IPS DF 4.7 (cell line): Measurements from ENCODE around the gene STAT3.
"Not testable (repeated sequence)": the region's sequence is repeated elsewhere in the genome, so short reads cannot be mapped to it uniquely, and the experiment has no call there.

ENCODE experiments used
- DNase-seq: peaks from one replicate; pipeline ENCODE4 v3.0.0-alpha.2; 2013; ENCODE audit warnings: low spot score; ENCODE audit errors: extremely low read depth

Gene STAT3

DNA sequence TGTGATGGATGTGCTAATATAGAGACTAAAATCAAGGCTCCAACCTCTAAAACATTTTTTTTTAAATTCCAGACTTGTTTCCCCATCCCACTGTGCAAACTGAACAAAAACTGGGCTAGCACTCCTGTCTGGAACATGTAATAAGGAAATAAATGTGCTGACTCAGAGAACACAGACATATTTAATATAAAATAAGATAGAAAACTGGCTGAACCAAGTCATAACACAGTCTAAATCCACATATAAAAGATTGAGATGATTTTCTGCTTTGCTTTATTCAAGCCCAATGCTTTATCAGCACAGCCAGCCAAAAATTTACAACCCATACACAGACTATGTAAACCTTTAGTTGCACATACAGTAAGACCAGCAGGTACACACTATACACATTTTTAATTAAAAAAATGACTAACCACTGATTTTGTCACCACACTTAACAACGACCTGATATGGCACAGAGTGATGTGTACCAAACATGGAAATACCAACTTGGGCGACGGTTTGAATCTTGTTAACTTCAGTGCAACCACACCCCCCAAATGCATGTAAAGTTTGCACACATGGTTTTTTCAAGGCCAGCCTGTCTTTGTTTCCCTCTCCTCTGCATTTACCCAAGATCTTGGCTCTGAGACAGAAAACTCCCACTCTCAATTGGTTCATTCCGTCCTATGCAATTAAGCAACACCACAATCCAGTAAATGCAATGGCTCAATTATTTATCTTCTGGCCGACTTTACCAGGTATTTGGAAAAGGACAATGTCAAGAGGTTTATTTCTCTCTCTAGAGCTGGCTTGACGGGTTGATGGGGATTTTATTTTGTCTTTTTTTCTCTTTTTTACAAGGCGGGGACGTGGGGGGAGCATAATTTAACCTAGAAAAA is 1.2 kb downstream of the STAT3 start:
- DNase-seq, result no peak

DNA sequence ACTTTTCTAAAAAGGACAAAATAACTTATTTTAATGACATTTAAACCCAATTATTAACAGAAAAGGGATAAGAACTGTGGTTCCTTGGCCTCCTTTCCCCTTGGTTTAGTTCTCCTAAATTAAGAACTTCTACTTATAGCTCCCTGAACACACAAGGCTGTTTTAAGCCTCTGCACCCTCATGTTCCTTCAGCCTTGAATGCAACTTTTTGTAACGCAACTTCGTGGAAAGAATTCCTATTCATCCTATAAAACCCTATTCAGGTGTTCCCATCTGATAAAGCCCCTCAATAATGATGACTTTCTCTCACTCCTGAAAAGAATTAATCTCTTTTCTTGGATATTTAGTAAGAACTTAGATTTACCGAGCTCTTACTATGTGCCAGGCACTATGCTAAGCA is 6.3 kb downstream of the STAT3 start:
- no peak for DNase-seq

DNA sequence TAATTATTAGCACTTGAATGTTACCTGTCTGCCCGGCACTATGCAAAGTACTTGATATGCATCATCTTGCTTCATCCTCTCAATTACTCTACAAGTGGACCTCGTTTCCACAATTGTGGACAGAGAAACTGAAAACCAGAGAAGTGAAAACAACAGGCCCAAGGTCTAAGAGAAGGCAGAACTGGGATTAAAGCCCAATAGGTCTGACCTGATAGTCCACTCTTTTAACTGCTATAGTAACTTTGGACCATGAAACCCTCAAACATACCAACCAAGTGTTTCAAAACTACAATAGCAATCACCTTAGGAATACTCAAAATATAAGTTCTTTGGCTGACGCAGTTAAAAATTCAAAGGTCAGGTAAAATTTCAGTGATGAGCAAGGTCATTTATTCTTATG is 7.3 kb downstream of the STAT3 start:
- no peak for DNase-seq

DNA sequence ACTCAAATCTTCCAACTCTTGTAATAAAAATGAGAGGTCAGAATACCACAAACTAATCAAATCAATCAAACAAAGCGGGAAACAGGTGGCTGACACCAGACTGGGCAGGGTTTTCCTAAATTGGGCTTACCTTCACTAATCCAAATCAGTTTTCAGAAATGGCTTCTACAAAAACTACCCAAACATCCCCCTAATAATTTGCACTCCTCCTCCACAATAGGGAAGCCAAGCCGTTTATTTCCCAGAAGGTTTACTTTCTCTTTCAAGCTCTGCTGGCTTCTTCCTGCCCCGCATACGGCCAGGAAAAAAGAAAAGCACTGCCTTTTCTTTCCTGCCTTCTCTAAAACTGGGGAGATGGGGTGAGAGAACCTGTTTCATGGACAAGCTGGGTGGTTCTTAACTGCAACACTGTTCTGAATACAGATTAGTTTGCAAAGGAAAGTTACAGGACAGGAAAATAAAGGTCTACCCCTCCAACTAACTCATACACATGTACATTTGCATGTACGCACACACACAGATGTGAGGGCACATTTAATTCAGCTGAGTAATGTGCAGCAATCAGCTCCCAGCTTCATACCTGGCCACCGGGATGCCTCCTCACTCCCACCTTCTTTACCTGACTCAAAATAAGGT is 9.2 kb downstream of the STAT3 start:
- no peak for DNase-seq

DNA sequence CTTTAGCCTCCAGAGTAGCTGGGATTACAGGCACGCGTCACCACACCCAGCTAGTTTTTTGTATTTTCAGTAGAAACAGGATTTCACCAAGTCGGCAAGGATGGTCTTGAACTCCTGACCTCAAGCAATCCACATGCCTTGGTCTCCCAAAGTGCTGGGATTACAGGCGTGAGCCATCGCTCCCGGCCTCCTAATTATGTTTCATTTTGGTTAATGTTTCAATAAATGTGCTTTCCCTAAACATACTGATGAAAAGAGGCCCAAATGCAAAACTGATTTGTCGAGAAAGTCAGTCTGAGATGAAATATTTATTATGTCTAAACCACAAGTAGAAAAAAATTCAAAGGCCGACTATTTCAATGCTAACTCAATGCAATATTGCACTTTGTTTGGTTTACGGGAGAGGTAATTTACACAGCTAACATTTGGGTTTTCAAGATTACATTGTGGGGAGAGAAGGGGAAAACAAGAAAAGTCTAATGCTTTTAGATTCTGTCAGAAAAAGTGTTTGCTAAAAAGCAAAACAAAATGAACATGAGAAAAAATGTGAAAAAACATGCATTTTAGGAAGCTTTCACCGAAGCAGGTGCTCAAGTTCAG is 9.8 kb downstream of the STAT3 start:
- DNase-seq, result no peak

DNA sequence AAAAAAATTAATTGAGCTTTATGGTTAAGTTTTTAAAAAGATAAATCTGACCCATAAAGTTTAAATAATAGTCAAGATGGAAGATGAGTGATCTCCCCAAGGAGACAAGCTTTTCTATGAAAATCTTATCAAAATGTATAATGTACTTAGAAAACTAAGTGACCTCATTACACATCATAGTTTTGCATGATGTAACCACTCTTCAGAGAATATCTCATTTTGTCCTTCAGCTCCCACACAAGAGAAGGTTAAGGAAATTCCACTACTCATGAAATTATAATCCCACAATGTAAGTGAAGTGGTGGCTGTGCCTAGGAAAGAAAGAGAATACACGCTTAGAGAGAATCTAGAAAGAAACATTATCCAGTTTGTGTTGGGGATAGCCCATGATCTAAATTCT is 14.3 kb downstream of the STAT3 start:
- no peak for DNase-seq

DNA sequence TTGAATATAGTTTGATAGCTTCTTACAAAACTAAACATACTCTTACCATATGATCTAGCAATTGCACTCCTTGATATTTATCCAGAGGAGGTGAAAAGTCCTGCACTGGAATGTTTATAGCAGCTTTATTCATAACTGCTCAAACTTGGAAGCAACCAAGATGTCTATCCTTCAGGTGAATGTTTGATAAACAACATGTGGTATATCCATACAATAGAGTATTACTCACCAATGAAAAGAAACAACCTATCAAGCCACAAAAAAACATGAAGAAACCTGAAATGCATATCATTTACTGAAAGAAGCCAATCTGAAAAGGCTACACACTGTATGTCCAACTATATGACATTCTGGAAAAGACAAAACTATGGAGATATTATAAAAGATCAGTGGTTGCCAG is 16.1 kb downstream of the STAT3 start:
- no peak for DNase-seq

DNA sequence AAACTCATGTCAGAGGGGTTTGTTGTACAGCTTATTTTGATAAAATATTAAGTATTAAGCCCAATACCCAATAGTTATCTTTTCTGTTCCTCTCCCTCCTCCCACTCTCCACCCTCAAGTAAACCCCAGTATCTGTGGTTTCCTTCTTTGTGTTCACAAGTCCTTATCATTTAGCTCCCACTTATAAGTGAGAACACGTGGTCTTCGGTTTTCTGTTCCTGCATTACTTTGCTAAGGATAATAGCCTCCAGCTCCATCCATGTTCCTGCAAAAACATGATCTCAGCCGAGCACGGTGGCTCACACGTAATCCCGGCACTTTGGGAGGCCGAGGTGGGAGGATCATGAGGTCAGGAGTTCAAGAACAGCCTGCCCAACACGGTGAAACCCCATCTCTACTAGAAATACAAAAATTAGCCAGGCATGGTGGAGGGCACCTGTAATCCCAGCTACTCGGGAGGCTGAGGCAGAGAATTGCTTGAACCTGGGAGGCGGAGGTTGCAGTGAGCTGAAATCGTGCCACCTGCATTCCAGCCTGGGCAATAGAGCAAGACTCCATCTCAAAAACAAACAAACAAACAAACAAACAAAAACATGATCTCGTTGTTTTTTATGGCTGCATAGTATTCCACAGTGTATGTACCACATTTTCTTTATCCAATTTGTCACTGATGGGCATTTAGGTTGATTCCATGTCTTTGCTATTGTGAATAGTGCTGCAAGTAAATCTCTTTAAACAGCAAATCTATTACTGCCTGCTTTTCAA is 19.3 kb downstream of the STAT3 start:
- DNase-seq, result not testable (repeated sequence)

DNA sequence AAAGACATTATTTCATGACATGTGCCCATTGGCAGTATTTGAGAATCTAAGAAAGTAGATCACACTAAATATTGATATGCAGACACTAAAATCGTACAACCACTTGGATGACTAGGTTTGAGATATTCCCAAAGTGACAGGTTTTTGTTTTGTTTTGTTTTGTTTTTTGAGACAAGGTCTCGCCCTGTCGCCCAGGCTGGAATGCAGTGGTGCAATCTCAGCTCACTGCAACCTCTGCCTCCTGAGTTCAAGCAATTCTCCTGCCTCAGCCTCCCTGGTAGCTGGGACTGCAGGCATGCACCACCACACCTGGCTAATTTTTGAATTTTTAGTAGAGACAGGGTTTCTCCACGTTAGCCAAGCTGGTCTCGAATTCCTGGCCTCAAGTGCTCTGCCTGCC is 19.9 kb downstream of the STAT3 start:
- not testable (repeated sequence) for DNase-seq

DNA sequence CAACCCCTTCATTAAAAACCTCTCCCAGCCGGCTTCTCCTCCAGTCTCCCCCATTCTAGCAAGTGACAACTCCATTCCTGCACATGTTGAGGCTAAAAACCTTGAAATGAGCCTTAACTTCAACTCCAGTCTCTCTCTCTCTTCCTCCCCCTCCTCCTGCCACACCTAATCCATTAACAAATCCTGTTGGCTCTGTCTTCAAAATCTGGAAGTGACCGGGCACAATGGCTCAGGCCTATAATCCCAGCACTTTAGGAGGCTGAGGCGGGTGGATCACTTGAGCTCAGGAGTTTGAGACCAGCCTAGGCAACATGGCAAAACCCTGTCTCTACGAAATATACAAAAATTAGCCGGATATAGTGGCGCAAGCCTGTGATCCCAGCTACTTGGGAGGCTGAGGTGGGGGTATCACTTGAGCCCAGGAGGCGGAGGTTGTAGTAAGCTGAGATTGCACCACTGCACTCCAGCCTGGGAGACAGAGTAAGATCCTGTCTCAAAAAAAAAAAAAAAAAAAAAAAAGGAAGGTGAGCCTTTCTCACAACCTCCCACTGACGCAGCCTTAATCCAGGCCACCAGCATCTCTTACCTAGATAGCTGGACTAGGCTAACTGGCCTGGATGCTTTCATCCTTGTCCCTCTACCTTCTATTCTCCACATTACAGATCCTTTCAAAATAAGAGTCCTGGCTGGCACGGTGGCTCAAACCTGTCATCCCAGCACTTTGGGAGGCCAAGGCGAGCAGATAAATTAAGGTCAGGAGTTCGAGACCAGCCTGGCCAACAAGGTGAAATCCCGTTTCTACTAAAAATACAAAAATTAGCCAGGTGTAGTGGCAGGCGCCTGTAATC is 21.8 kb downstream of the STAT3 start:
- DNase-seq, result not testable (repeated sequence)

DNA sequence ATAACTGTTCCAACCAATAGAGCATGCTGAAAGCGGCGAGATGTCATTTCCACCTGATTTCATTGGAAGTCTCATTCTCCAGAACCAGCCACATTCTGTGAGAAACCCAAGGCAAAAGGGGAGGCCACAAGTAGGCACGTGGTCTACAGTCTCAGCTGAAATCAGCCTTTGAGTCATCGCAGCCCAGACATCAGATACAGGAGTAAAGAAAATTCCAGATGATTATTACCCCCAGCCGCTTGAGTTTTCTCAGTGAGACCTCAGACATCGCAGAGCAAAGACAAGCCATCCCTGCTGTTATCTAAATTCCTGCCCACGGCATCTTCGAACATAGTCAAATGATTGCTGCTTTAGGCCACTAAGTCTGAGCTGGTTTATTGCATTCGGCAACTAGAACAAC is 23.1 kb downstream of the STAT3 start:
- DNase-seq, result no peak

DNA sequence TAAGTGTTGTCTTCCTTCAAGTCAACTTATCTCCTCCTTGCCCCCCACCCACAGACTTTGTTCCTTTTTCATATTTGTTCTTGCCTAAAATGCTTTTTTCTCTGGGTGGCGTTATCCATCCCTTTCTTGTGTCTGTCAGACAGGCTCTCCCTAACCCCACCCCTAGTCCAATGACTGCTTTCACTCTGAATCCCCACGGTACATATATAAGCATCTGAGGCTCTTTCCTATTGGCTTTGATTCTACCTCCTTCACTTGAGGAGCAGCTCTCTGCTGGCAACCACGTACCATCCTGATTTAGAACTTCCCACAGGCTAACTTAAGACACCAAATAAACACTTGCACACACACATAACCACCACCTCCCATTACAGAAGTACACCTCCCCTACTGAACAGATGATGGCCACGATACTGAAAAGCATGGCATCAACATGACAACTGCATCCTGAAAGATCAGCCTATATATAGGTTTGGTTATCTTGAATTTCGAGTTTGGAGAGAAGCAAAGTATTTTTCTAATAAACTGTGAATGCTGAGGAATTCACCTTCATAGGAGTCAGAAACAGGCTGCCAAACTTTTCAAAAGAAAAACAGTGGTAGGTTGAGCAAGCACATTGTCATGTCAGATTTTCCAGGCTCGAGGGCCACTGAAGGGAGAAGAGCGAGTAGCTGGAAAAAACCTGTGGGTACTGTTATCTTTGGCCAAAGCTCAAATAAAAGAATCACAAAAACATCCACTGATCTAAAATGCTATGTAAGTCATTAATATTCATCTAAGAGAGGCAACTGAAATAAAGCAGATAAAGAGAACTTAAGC is 24.3 kb downstream of the STAT3 start:
- no peak for DNase-seq

DNA sequence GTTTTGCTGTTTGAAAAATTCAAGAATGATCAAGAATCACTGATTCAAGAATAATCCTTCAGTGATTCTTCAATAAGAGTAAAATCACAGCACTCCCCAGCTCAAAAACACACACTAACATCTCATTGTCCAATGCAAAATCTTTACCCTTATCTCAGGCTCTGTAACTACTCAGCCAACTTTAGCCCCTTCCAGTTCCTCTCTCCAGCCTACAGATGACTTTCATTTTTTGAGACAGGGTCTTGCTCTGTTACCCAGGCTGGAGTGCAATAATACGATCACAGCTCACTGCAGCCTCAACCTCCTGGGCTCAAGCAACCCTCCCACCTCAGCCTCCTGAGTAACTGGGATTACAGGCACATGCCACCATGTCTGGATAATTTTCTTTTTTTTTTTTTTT is 25.0 kb downstream of the STAT3 start:
- no peak for DNase-seq

DNA sequence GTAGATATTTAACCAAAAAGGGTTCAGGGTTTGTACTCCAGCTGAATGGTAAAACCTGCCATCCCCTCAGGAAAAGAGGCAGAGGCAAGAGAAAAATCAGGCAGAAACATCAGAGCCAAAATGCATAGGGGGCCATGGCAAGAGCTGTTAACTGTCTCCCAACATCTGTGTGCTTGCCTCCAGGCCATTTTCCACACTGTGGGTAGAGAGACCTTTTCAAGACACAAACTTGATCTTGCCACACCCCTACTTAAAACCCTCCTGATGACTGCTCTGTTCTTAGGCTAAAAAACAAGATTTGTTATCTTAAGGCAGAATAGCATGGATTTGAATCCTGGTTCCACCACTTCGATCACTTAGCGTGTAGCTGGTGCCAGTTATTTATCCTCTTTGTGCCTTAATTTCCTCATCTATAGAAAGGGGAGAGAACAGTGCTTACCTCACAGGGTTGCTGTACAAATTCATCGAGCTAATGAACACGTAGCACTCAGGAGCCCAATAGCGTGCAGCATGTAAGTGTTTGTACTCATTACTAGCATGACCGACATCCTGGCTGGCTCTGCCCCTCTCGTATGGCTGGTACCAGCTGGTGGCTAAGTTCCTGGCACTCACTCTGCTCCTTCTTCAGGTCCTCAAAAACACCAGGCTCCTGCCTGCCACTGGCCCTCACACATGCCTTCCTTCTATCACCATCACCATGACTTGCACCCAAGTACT is 25.8 kb downstream of the STAT3 start:
- DNase-seq, result no peak

DNA sequence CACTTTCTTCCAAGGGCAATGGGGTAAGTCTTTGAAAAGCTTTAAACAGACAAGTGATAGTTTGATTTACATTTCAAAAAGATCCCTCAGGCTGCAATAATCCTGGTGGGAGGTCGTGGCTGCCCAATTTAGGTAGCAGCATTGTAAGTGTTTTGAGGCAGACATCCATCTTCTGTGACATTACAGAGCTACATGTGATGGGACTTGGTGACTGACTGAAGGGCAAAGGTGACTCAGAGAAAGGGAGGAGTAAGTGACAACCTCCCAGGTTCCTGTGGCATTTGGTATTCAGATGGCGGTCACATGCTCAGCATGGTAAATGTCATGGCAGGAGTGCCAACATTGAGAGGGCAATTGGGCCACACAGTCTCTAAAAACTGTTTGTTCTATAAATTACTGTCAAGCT is 26.5 kb downstream of the STAT3 start:
- no peak for DNase-seq

DNA sequence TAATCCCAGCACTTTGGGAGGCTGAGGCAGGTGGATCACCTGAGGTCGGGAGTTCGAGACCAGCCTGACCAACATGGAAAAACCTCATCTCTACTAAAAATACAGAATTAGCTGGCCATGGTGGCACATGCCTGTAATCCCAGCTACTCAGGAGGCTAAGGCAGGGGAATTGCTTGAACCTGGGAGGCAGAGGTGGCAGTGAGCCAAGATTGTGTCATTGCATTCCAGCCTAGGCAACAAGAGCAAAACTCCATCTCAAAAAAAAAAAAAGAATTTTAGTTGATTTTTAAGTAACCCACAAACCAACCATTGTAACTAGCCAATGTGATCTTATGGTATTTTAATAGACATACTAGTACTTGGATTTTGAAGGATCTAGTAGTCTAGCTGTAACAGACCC is 27.9 kb downstream of the STAT3 start:
- not testable (repeated sequence) for DNase-seq

DNA sequence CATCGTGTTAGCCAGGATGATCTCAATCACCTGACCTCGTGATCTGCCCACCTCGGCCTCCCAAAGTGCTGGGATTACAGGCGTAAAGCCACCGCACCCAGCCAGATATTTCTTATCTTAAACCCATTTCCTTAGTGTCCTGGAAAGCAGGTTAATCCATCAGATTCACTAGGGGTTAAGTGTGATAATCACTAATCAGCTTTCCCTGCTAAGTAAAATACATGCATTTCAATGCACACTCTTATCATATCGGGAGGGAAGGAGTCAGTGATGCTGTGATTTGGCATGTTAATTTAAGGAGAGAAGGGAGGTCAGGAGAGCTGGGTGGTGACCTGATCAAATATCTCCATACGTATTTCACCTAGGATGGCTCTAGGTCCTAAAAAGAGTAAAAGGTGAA is 29.1 kb downstream of the STAT3 start:
- DNase-seq, result no peak

DNA sequence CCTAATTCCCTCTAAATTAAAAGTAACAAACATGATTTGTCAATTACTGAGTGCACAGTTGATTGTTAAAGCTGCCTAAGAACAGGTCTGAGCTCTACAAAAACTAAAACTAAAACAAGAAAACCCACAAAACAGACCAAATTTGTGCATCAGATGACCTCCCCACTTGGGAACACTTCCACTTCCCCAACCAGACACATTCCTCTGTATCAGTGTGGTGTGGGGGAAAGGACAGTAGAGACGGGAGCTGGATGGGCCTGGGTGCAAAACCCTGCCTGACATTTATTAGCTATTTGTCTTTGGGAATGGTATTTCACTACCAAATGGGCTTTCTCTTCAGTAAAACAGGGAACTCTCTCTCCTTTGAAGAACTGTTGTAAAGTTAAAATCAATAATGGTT is 29.8 kb downstream of the STAT3 start:
- DNase-seq, result no peak
